GM18951 (cell line): ENCODE data around the gene HIVEP3.

Experiments
- POLR2A ChIP-seq: IDR thresholded peaks from 4 replicates; pipeline ENCODE4 v1.6.1; 2011; ENCODE audit warnings: mild to moderate bottlenecking; ENCODE audit not compliant: insufficient read length, insufficient read depth; ENCODE audit errors: extremely low read depth
- in situ Hi-C: fragments of 300-500 bp; cut with MboI; formaldehyde crosslinking; loops from one replicate; pipeline ENCODE4 v1.12.0; 2022; ENCODE audit warnings: low sequenced_read_pairs, mixed read lengths, inconsistent platforms; ENCODE audit not compliant: unreplicated experiment

HIVEP3 gene

GRCh38 chr1:41716188-41717130, 202.3 kb downstream of the HIVEP3 start:
- in situ Hi-C loops = no loop called here
- TF ChIP-seq POLR2A = no peak

DNA sequence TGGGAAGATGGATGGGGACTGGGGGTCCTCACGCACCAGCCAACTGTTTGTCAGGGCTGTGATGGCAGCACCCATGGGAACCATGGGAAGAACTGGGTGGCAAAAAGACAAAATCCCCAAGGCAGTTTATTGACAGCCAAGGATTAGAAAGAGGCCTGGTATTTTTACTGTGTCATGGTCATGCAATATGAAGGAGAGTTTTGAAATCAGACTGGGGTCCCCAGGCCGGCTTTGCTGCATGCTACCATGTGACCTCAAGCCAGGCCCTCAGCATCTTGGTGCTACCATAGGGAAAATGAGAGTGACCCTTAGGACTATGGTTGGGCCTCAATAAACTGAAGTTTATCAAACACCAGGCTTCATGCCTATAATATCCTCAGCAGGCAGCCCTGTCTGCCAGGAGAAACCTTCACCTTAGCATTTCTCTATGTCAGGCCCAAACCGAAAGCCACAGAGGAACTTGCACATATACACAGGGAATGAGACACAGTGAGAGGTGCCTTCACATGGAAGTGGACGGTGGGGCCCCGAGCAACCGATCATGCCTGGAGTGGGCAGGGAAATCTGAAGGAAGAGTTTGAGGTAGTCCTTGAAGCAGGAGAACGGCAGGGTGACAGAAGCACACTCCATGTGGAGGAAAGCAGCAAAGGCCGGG, 203.2 kb downstream of the HIVEP3 start:
- in situ Hi-C loops = no loop called here
- no peak for TF ChIP-seq POLR2A

- in situ Hi-C loops = no loop called here
- TF ChIP-seq POLR2A = no peak
Measured at GRCh38 chr1:41714638-41715389, 203.9 kb downstream of the HIVEP3 start.

- in situ Hi-C loops = no loop called here
- no peak for TF ChIP-seq POLR2A
Measured at GRCh38 chr1:41713557-41714327, 205.0 kb downstream of the HIVEP3 start.

GRCh38 chr1:41713141-41713540, 205.6 kb downstream of the HIVEP3 start:
- TF ChIP-seq POLR2A = no peak

GRCh38 chr1:41712695-41713094, 206.0 kb downstream of the HIVEP3 start:
- TF ChIP-seq POLR2A = no peak

More at GRCh38 chr1:41713141-41713540, 205.6 kb downstream of the HIVEP3 start:
- in situ Hi-C loops = no loop called here

DNA sequence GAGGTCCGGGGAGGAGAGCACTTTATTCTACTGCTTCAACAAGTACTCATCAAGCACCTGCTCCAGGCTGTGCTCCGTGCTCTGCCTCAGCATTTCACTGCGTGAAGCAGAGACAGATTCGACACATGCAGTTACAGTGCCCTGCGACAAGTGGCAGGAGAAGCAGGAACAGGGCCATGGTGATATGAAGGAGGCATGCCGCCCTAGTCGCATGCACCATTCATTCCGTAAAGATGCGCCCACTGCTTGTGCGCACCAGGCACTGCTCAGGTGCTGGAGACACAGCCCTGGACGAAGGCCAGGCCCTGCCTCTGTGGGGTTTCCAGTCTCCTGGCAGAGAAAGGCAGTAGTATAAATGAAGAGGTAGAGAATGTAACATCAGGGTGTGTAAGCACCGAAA, 206.6 kb downstream of the HIVEP3 start:
- no peak for TF ChIP-seq POLR2A
- in situ Hi-C loops = no loop called here

More at GRCh38 chr1:41712695-41713094, 206.0 kb downstream of the HIVEP3 start:
- in situ Hi-C loops = no loop called here

GRCh38 chr1:41711581-41711980, 207.1 kb downstream of the HIVEP3 start:
- no peak for TF ChIP-seq POLR2A
- in situ Hi-C loops = no loop called here

DNA sequence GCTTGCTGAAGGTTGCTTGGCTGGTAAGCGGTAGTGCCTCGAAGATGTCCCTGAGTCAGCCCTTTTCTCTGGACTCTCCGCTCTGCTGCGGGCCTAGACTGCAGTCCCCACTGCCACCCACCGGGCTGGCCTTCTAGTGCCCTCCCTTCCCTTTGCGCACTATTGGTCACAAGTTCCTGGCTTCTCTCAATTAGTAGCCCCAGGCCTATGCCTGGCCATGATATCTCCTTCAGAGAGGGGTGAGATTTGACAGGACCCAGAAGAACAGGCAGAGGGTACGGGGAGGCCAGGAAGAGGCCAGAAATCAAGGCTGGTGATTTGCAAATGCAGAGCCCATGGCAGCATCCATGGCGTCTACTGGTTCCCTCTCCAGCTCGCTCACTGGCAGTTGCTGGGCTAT, 207.7 kb downstream of the HIVEP3 start:
- no peak for TF ChIP-seq POLR2A
- in situ Hi-C loops = no loop called here

GRCh38 chr1:41709873-41710272, 208.8 kb downstream of the HIVEP3 start:
- in situ Hi-C loops = no loop called here
- TF ChIP-seq POLR2A = no peak

DNA sequence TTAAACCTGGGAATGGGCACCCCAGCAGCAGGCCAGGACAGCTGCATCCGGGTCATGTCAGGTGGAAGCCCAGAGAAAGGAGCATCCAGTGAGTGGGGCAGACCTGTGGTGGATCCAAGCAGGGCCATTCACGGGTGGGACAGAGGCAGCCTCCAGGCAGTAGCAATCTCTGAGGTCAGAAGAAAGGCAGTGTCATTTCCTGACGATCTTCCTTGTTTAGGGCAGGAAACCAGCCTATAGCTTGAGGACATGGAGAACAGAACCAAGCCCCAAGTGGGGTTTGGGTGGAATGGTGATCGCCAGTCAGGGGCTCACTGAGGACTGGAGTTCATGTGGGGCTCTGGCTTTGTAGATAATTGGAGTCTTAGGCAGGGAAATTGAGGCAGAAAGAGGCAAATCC, 209.4 kb downstream of the HIVEP3 start:
- TF ChIP-seq POLR2A = no peak
- in situ Hi-C loops = no loop called here

GRCh38 chr1:41708332-41708731, 210.4 kb downstream of the HIVEP3 start:
- TF ChIP-seq POLR2A = no peak
- in situ Hi-C loops = no loop called here
